ENCODE measurements around the gene SLC26A8.
"Not testable (repeated sequence)": the region's sequence is repeated elsewhere in the genome, so short reads cannot be mapped to it uniquely, and the experiment has no call there.

Gene SLC26A8

DNA sequence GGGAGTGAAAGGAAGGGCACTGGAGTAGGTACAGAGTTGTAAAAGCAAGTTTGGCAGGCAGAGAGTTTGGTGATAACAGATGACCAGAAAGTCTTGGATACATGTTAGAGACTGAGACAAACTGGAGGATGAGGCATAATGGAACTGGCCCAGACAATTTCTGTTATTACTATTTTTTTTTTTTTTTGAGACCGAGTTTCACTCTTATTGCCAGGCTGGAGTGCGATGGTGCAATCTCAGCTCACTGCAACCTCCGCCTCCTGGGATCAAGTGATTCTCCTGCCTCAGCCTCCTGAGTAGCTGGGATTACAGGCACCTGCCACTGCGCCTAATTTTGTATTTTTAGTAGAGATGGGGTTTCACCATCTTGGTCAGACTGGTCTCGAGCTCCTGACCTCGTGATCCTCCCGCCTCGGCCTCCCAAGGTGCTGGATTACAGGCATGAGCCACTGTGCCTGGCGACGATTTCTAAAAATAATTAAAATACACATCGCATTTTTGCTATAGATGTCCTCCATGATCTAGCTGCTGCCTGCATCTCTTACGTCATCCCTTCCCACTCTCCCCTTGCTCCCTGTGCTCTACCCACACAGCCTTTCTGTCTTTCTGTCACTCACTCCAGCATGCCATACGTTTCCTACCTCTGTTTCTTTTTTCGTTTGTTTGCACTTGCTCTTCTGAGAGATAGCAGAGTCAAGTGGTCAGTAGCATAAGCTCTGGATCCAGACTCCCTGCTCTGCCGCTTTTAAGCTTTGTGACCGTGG is 26.7 kb upstream of the SLC26A8 start:
- no peak for DNase-seq (ENCODE audit: low spot score)

- no peak for DNase-seq (ENCODE audit: low spot score)
These were observed 25.9 kb upstream of the SLC26A8 start for GRCh38 chr6:36050305-36050704.

DNA sequence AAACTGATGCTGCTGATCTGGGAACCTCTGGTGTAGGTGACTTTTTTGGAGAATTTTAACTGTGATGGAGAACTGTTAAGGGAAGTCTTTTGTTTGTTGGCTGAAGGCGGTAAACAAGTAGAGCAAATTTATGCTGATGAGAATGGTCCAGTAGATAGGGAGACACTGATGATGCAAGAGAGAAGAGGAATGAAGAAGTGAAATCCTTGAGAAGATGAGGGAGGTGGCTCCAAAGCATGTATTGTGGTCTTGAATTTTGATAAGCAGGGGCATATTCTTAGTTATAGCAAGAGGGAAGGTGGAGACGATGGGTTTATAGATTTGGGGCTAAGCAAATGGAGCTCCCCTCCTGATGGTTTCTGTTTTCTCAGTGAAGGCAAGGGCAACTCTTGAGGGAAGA is 25.1 kb upstream of the SLC26A8 start:
- no peak for DNase-seq (ENCODE audit: low spot score)

GRCh38 chr6:36042618-36043260 is 18.3 kb upstream of the SLC26A8 start:
- no peak for DNase-seq (ENCODE audit: low spot score)

GRCh38 chr6:36040958-36041357 is 16.5 kb upstream of the SLC26A8 start:
- no peak for DNase-seq (ENCODE audit: low spot score)

- DNase-seq (ENCODE audit: low spot score), result no peak
These were observed 14.7 kb upstream of the SLC26A8 start for GRCh38 chr6:36039112-36039511.

DNA sequence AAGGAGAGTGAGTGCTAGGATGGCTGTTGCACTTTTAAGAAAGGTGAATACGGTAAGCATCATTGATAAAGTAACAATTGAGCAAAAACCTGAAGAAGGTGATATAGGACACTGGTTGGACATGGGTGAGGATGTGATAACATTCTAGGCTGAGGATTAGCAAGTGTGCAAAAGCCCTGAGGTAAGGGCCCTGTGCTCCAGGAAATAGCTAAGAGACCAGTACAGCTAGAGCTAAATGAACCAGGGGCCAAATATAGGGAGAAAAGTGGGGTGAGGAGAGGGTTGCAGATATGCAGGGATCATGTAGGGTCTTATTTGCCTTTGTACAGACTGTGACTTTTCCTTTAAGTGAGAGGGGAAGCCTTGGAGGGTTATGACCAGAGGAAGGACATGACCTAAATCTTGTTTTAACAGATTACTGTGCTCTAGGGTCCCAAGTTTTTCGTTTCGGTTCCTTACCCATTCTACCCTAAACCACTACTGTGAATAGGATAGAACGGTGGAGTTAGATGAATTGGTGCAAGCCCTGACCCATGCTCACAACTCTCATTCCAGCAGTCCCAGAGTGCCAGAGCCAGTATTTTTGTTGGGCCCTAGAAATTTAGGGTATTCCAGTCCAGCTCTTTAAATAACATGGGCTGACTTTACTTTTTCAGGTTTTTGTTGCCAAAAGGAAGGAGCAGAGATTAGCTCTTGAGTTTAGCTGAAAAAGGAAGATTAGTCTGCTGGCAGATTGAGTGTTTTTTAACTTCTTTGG is 13.9 kb upstream of the SLC26A8 start:
- no peak for DNase-seq (ENCODE audit: low spot score)

- no peak for DNase-seq (ENCODE audit: low spot score)
These were observed 10.8 kb upstream of the SLC26A8 start for GRCh38 chr6:36035225-36035624.

DNA sequence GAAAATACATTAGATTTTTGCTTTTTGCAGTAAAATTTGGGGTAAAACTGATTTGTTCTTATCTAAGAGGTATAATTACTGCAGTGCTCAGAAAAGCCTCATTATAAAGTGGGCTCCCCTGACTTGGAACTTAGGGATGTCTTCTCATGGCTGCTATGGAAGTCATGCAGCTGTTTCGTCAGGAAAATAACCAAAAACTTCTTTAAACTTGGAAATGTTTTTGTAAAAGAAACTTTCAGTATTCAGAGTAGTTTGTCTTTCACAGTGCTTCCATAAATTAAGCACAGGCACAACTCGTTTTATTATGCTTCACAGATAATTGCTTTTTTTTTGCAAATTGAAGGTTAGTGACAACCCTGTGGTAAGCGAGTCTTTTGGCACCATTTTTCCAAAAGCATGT is 10.0 kb upstream of the SLC26A8 start:
- DNase-seq (ENCODE audit: low spot score), result no peak

GRCh38 chr6:36033935-36034334 is 9.5 kb upstream of the SLC26A8 start:
- no peak for DNase-seq (ENCODE audit: low spot score)

- DNase-seq (ENCODE audit: low spot score), result not testable (repeated sequence)
These were observed 8.7 kb upstream of the SLC26A8 start for GRCh38 chr6:36033144-36033543.

- no peak for DNase-seq (ENCODE audit: low spot score)
These were observed 7.8 kb upstream of the SLC26A8 start for GRCh38 chr6:36032261-36032660.

DNA sequence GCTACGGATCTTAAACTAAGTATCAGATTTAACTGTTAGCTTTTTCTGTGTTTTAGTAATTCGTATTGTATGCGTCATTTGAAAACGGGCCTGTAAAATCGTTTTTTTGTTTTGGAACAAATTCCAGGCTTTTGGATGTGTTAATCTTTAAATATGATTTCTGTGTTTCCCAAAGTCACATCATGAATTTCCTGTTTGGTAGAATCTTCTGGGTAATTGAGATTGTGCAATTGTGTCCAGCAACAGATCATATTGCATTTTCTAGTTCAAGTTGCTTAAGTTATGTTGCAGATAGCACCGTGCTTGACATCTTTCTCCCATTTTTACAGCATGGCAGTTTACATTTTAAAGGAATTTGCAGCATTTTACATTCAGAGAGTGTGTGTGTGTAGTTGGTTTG is 5.0 kb upstream of the SLC26A8 start:
- DNase-seq (ENCODE audit: low spot score), result no peak

- DNase-seq (ENCODE audit: low spot score), result no peak
These were observed 4.5 kb upstream of the SLC26A8 start for GRCh38 chr6:36028877-36029324.

GRCh38 chr6:36028088-36028876 is 3.8 kb upstream of the SLC26A8 start:
- DNase-seq (ENCODE audit: low spot score), result no peak

DNA sequence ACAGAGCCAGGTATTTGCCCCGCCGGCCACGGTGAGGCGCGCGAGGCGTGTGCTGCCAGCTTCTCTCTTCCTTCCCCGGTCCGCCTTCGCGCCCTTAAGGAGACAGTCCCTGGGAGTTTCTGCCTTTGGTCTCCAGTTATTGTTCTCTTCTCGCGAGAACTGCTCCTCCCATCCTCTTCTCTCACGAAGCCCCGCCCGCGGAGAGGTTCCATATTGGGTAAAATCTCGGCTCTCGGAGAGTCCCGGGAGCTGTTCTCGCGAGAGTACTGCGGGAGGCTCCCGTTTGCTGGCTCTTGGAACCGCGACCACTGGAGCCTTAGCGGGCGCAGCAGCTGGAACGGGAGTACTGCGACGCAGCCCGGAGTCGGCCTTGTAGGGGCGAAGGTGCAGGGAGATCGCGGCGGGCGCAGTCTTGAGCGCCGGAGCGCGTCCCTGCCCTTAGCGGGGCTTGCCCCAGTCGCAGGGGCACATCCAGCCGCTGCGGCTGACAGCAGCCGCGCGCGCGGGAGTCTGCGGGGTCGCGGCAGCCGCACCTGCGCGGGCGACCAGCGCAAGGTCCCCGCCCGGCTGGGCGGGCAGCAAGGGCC is 3.2 kb upstream of the SLC26A8 start, which contains the start of gene MAPK14:
Gene MAPK14, plus strand, starts transcription at position 308 of the 587 bp plus-strand sequence. CDS start 350 bp downstream, outside the sequence.
- peak; percentile 88 for DNase-seq (ENCODE audit: low spot score)

DNA sequence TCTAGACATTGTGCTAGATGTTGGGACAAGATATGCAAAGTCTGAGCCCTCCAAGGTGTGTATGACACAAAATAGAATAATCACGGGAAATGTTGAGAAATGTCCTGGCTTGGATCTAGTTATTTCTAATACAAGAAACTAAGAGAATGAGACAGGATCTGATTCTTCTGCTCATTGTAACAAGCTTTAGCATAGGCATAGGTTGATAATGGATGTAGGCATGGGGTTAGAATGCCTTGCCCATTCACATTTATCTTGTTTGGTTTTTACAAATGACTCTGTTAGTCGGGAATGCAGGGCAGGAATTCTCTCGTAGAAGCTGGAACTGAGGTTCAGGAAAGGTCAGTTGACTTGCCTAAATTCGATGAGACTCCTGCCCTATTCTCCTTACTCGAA is 1.5 kb upstream of the SLC26A8 start:
- DNase-seq (ENCODE audit: low spot score), result no peak

DNA sequence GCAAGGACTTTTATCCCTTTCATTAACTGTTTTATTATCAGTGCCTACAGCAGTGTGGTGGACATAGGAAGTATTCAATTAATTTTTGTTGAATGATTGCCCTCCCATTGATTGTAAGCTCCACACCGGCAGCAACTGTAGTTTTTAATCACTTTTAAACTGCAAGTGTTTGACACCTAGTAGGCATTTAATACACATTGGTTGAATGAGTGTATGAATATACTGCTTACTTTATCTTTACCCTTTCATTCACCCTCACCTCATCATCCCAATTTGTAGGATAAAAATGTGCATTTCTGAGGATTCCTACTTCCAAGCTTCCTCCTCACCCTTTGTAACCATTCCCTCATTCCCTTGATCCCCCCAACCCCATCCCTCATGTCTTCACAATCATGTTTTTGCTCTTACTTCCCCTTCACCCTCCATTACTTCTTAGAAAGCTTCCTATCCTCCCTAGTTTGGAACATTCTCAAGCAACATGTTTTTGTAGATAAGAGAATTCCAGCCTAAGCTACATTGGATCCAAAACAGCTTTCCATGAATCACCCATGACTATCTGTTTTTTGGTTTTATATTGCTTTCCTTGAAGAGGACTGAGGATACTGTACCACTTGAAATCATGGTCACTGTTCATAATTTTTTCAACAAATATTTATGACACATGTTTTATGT is 955 bp upstream of the SLC26A8 start:
- DNase-seq (ENCODE audit: low spot score), result no peak

DNA sequence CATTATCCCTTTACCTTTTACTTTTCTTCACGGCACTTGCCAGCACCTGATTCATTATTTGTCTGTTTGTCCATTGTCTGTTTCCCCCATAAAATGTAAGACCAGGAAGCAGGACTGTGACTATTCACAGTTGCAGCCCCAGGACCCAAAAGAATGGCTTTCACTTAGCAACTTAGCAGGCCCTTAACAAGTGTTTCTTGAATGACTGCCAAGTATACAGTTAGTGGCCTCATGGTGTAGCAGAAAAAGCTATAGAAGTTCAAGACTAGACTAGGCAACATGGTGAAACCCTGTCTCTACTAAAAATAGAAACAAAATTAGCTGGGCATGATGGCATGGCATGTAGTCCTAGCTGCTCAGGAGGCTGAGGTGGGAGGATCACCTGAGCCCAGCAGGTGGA is 4.3 kb downstream of the SLC26A8 start:
- no peak for DNase-seq (ENCODE audit: low spot score)

GRCh38 chr6:36019167-36019566 is 5.3 kb downstream of the SLC26A8 start:
- DNase-seq (ENCODE audit: low spot score), result no peak

GRCh38 chr6:36018339-36018738 is 6.1 kb downstream of the SLC26A8 start:
- no peak for DNase-seq (ENCODE audit: low spot score)

Data from HuH-7.5 (cell line).